GM19455 (cell line): ENCODE data around the gene TRIM4.
"Not testable (repeated sequence)": the region's sequence is repeated elsewhere in the genome, so short reads cannot be mapped to it uniquely, and the experiment has no call there.

Experiments
- ATAC-seq: cut with Tn5 transposase; IDR thresholded peaks from one replicate; pipeline ENCODE4 v1.9.1; 2021; ENCODE audit not compliant: unreplicated experiment

Gene TRIM4

GRCh38 chr7:99920149-99920548 lies 819 bp upstream of the TRIM4 start:
- ATAC-seq, result no peak

GRCh38 chr7:99919814-99920112 lies 433 bp upstream of the TRIM4 start:
- ATAC-seq, result no peak

GRCh38 chr7:99910976-99911375 lies 8.4 kb downstream of the TRIM4 start:
- ATAC-seq, result no peak

GRCh38 chr7:99901581-99901980 lies 17.7 kb downstream of the TRIM4 start:
- ATAC-seq, result no peak

- no peak for ATAC-seq
These were observed 19.4 kb downstream of the TRIM4 start for GRCh38 chr7:99899830-99900519.

- no peak for ATAC-seq
These were observed 20.5 kb downstream of the TRIM4 start for GRCh38 chr7:99898836-99899235.

GRCh38 chr7:99898023-99898357 lies 21.3 kb downstream of the TRIM4 start:
- no peak for ATAC-seq

GRCh38 chr7:99897322-99898022 lies 21.9 kb downstream of the TRIM4 start:
- no peak for ATAC-seq

- ATAC-seq, result no peak
These were observed 24.6 kb downstream of the TRIM4 start for GRCh38 chr7:99894738-99895137.

GRCh38 chr7:99893280-99893679 lies 26.1 kb downstream of the TRIM4 start:
- ATAC-seq, result no peak

GRCh38 chr7:99890348-99890747 lies 29.0 kb downstream of the TRIM4 start:
- not testable (repeated sequence) for ATAC-seq

- not testable (repeated sequence) for ATAC-seq
These were observed 31.0 kb downstream of the TRIM4 start for GRCh38 chr7:99888366-99888765.

GRCh38 chr7:99881370-99881769 lies 38.0 kb downstream of the TRIM4 start:
- ATAC-seq, result no peak

- no peak for ATAC-seq
These were observed 42.4 kb downstream of the TRIM4 start, which contains the start of gene OR2AE1 for GRCh38 chr7:99876933-99877332. TSS of gene OR2AE1 (minus strand) at chr7:99877033. CDS start at chr7:99877033, 0 bp downstream.

GRCh38 chr7:99876491-99876890 lies 42.8 kb downstream of the TRIM4 start:
- ATAC-seq, result no peak

- ATAC-seq, result no peak
These were observed 51.1 kb downstream of the TRIM4 start for GRCh38 chr7:99868246-99868645.

GRCh38 chr7:99867477-99867876 lies 51.9 kb downstream of the TRIM4 start:
- not testable (repeated sequence) for ATAC-seq

GRCh38 chr7:99863847-99864440 lies 55.4 kb downstream of the TRIM4 start:
- no peak for ATAC-seq

GRCh38 chr7:99860281-99861127 lies 58.8 kb downstream of the TRIM4 start:
- no peak for ATAC-seq

- no peak for ATAC-seq
These were observed 64.1 kb downstream of the TRIM4 start for GRCh38 chr7:99855236-99855635.

- ATAC-seq, result no peak
These were observed 70.7 kb downstream of the TRIM4 start for GRCh38 chr7:99848420-99849216.
